AG09309 (cell line): Measurements from ENCODE around the gene ZNF652.

ENCODE experiments used
- DNase-seq: peaks from one replicate; pipeline ENCODE4 v3.0.0-alpha.2; 2010; ENCODE audit warnings: low read depth
- H3K4me3 ChIP-seq: 2 replicates; pipeline ENCODE4 v1.5.1; 2011; ENCODE audit warnings: mild to moderate bottlenecking, low read depth, low read length, moderate library complexity; ENCODE audit not compliant: control insufficient read depth
- TF ChIP-seq, protein P1 (sequence below): IDR thresholded peaks from 2 replicates; pipeline ENCODE4 v1.5.1; 2011; ENCODE audit warnings: mild to moderate bottlenecking, low read depth, low read length, inconsistent platforms; ENCODE audit not compliant: insufficient read depth, control insufficient read depth; ENCODE audit errors: missing control alignments

The ZNF652 gene

GRCh38 chr17:49378311-49378710 is 16.3 kb upstream of the ZNF652 start:
- TF ChIP-seq, protein P1, sequence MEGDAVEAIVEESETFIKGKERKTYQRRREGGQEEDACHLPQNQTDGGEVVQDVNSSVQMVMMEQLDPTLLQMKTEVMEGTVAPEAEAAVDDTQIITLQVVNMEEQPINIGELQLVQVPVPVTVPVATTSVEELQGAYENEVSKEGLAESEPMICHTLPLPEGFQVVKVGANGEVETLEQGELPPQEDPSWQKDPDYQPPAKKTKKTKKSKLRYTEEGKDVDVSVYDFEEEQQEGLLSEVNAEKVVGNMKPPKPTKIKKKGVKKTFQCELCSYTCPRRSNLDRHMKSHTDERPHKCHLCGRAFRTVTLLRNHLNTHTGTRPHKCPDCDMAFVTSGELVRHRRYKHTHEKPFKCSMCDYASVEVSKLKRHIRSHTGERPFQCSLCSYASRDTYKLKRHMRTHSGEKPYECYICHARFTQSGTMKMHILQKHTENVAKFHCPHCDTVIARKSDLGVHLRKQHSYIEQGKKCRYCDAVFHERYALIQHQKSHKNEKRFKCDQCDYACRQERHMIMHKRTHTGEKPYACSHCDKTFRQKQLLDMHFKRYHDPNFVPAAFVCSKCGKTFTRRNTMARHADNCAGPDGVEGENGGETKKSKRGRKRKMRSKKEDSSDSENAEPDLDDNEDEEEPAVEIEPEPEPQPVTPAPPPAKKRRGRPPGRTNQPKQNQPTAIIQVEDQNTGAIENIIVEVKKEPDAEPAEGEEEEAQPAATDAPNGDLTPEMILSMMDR: no peak
- DNase-seq: no peak
- H3K4me3 ChIP-seq: no peak overlapping the region

GRCh38 chr17:49375544-49375943 is 13.5 kb upstream of the ZNF652 start:
- H3K4me3 ChIP-seq: no peak overlapping the region
- DNase-seq: no peak
- TF ChIP-seq, protein P1: no peak

DNA sequence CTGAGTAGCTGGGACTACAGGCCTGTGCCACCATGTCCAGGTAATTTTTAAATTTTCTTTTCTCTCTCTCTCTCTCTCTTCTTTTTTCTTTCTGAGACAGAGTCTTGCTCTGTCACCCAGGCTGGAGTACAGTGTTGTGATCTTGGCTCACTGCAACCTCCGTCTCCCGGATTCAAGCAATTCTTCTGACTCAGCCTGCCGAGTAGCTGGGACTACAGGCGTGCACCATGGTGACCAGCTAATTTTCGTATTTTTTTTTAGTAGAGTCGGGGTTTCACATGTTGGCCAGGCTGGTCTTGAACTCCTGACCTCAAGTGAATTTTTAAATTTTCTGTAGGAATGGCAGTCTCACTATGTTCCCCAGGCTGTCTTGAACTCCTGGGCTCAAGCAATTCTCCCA is 11.1 kb upstream of the ZNF652 start:
- H3K4me3 ChIP-seq: no peak overlapping the region
- TF ChIP-seq, protein P1: no peak
- no peak for DNase-seq

GRCh38 chr17:49372425-49372824 is 10.4 kb upstream of the ZNF652 start:
- TF ChIP-seq, protein P1: no peak
- no peak for DNase-seq
- H3K4me3 ChIP-seq: no peak overlapping the region

DNA sequence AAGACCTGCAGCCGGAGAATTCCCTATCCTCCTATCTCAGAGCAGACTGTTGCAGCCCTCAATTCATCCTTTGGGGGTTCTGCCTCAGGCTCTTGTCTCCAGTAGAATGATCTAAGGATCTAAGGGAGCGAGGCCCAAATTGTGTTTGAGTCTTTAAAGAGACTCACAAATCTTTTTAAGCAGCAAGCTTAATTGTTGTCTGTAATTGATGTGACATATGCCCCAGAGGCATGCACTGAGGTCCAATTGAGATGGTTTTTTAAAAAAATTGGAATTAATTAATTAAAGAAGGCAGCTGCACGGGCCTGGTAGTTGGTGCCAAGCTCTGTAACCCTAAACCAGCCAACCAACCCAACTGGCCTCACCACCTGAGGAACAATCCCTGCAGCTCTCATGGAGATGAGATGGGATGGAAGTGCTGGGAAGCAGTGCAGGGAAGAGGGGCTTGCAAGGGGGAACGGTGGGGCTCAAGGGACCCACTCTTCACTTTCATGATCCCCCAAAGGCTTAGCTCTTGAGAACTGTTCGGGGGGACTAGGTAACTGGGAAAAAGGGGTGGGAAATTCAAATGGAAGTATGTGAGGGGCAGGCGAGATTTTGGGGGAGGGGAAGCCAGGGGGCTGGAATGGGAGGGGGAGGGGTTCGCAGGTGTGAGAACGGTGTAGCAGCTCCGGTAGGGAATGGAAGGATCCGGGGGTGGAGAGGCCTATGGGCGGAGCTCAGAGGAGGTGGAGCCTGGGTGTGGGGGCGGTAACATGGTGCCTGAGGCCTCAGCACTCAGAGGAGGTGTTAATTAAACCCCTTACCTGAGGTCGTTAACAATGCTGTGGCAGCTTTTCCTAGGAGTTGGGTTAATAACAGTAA is 9.2 kb upstream of the ZNF652 start:
- TF ChIP-seq, protein P1: no peak
- no peak for DNase-seq
- H3K4me3 ChIP-seq: no peak overlapping the region

DNA sequence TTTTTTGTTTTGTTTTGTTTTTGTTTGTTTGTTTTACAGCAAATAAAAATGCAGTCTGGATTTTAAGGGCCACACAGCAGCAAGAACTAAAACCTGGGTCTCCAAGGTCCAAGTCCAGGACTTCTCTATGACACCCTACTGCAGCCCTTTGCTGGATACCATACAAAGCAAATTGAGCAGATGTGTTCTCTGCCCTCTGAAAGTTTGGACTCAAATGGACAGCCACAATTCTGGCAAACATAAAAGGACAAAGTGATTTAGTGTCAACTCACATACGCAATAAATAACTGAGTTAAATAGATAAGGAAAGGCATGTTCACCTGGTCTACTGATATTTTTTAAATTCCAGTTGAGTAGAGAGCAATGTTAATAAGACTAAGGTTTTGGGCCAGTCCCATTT is 7.7 kb upstream of the ZNF652 start:
- DNase-seq: no peak
- no peak overlapping the region for H3K4me3 ChIP-seq
- TF ChIP-seq, protein P1: no peak
